Activated T-cell treated with anti-CD3 and anti-CD28 coated beads, Interleukin-2, amount 50 U/mL, for 72 hours (primary cell): ENCODE measurements around the gene CCDC80. TPM values are rescaled to one million over a fixed set of nuclear protein-coding genes. Genes with fewer than 3 reads are reported as not detected.

Experiments used
- ATAC-seq, 2 donors: fragments of 150-1000 bp; cut with Tn5 transposase; replicated peaks in 1 of 2; 2 replicates each; pipeline ENCODE4 v1.10.0; 2021; ENCODE audit warnings: moderate library complexity in 2 of 2, mild to moderate bottlenecking in 1 of 2
- DNase-seq, 2 donors: peaks; one replicate each; pipeline ENCODE4 v3.0.0; 2021 to 2022; ENCODE audit warnings: mixed read lengths in 1 of 2
- H3K27ac Mint-ChIP-seq: one replicate; pipeline ENCODE4 v1.8.0; 2022; ENCODE audit warnings: mild to moderate bottlenecking, moderate library complexity, mixed read lengths
- H3K27me3 Mint-ChIP-seq: one replicate; pipeline ENCODE4 v1.8.0; 2022; ENCODE audit warnings: low read depth, mixed read lengths
- H3K36me3 Mint-ChIP-seq, 2 donors: one replicate each; pipeline ENCODE4 v1.8.0; 2022; ENCODE audit warnings: mixed read lengths in 2 of 2, mild to moderate bottlenecking in 1 of 2; ENCODE audit not compliant: insufficient read depth in 2 of 2
- H3K4me1 Mint-ChIP-seq: one replicate; pipeline ENCODE4 v1.8.0; 2022; ENCODE audit warnings: low read depth, mixed read lengths
- H3K4me3 Mint-ChIP-seq, 2 donors: one replicate each; pipeline ENCODE4 v1.8.0; 2022; ENCODE audit warnings: mild to moderate bottlenecking in 2 of 2, mixed read lengths in 2 of 2, moderate library complexity in 2 of 2
- H3K9me3 Mint-ChIP-seq, 2 donors: one replicate each; pipeline ENCODE4 v1.8.0; 2022; ENCODE audit warnings: mixed read lengths in 2 of 2
- total RNA-seq, 2 donors: library from RNA; stranded (reverse); gene quantifications; one replicate each; pipeline ENCODE4 v1.2.3, GENCODE V29; 2022

CCDC80 gene
- total RNA-seq, 2 donors from 2014 or later, result not detected

- Mint-ChIP-seq H3K4me3 (no peak overlapping the region), H3K27me3 (peaks cover 2% of the 10 kb centered on the region)
Measured at GRCh38 chr3:112638327-112639020, 2.5 kb downstream of the CCDC80 start.

GRCh38 chr3:112637700-112638099, 3.2 kb downstream of the CCDC80 start:
- Mint-ChIP-seq H3K27me3 (peaks cover 8% of the 10 kb centered on the region), H3K27ac (no peak overlapping the region), H3K9me3 (no peaks in the 10 kb centered on the region), H3K4me1 (peaks cover 7% of the 10 kb centered on the region), H3K4me3 (no peak overlapping the region), H3K36me3 (no peaks in the 10 kb centered on the region)
- DNase-seq, result no peak
- no peak for ATAC-seq

More at GRCh38 chr3:112638327-112639020, 2.5 kb downstream of the CCDC80 start:
- no peak overlapping the region for H3K27ac Mint-ChIP-seq
- peaks cover 15% of the 10 kb centered on the region for H3K4me1 Mint-ChIP-seq
- no peak for ATAC-seq
- H3K36me3 Mint-ChIP-seq, result no peaks in the 10 kb centered on the region
- H3K9me3 Mint-ChIP-seq, result no peaks in the 10 kb centered on the region
- DNase-seq, result no peak

DNA sequence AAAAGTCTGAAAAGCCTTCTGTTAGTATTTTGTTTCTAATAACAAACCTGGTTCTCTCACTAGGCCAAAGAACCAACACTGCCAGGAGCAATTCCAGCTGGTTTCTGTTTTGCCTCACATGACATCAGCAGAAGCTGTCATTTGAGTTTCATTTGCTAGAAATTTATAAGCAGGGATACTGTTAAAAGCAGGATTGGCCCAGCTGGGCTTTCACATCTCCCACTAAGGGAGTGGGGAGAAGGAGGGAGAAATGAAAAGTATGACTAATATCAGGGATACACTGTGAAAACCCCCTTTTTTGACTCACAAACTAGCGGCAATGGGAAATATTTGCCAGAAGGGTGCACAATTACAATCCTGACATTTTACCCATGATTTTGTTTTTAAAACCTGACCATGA, 5.3 kb downstream of the CCDC80 start:
- peaks cover 8% of the 10 kb centered on the region for H3K27me3 Mint-ChIP-seq
- H3K36me3 Mint-ChIP-seq, result no peaks in the 10 kb centered on the region
- H3K4me1 Mint-ChIP-seq, result peaks cover 6% of the 10 kb centered on the region
- DNase-seq (no peak), ATAC-seq (no peak)
- H3K4me3 Mint-ChIP-seq, result peak overlapping the region in 1 of 2 donors; percentile 24
- H3K9me3 Mint-ChIP-seq, result no peaks in the 10 kb centered on the region
- no peak overlapping the region for H3K27ac Mint-ChIP-seq

DNA sequence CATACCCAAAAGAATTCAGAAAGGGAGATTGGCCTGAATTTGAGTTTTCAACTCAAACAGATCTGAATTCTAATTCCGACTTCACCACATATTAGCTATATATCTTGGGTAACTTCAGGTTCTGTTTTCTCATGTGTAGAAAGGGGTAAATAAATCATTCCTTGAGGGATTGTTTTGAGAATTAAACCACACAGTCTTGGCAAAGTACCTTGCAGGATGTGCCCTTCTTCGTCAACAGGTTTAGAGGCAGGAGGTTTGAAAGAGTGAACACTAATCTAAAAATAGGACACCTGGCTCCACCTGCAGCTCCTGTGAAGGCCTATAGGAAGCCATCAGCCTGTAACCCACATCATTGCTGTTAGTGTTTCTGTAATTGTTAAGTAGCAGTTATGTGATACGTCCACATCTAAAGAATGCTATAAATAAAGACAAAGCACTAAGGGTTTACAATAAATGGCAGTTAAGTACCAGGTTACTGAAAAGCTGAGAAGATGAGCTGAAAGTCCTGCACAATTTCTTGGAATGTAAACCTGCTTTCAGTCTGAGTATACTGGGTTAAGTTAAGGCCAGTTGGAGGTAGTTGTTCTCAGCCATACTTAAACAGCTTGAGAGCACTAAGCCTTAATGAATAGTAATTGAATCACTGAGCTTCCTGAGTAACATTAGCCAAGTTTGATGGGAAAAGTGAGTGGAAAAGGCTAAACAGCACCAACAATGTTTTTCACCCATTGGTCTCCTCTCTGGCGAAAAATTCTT, 6.0 kb downstream of the CCDC80 start:
- DNase-seq (no peak), ATAC-seq (peak in 1 of 2 donors; percentile 15)
- peaks cover 8% of the 10 kb centered on the region for H3K27me3 Mint-ChIP-seq
- H3K4me1 Mint-ChIP-seq, result peaks cover 6% of the 10 kb centered on the region
- H3K27ac Mint-ChIP-seq, result no peak overlapping the region
- peak overlapping the region in 1 of 2 donors; percentile 24 for H3K4me3 Mint-ChIP-seq
- H3K36me3 Mint-ChIP-seq, result no peaks in the 10 kb centered on the region
- no peaks in the 10 kb centered on the region for H3K9me3 Mint-ChIP-seq

DNA sequence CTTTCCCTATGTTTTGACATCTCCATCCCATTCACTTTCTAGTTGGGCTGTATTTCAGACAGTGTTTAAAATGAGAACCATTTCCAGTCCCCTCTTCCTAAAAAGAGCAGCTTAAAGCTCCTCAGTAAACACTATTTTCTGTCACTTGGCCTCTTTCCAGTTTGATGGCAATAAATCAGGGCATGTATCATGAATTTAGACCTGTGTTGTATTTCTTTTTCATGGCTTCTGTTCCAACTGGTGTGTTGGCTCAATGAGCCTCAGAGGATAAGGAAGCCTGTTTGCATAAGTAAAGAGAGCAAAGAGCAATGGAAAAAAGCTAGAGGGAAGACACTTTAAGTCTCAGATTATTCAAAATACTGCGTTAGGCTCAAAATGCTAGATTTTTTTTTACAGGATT, 7.2 kb downstream of the CCDC80 start:
- no peak overlapping the region for H3K4me3 Mint-ChIP-seq
- peaks cover 8% of the 10 kb centered on the region for H3K27me3 Mint-ChIP-seq

GRCh38 chr3:112633191-112633590, 7.8 kb downstream of the CCDC80 start:
- peaks cover 6% of the 10 kb centered on the region for H3K4me1 Mint-ChIP-seq
- no peaks in the 10 kb centered on the region for H3K36me3 Mint-ChIP-seq

More for the DNA sequence above, 7.2 kb downstream of the CCDC80 start:
- DNase-seq, result no peak
- Mint-ChIP-seq H3K36me3 (no peaks in the 10 kb centered on the region), H3K4me1 (peaks cover 6% of the 10 kb centered on the region), H3K9me3 (no peaks in the 10 kb centered on the region), H3K27ac (no peak overlapping the region)
- ATAC-seq, result no peak

DNA sequence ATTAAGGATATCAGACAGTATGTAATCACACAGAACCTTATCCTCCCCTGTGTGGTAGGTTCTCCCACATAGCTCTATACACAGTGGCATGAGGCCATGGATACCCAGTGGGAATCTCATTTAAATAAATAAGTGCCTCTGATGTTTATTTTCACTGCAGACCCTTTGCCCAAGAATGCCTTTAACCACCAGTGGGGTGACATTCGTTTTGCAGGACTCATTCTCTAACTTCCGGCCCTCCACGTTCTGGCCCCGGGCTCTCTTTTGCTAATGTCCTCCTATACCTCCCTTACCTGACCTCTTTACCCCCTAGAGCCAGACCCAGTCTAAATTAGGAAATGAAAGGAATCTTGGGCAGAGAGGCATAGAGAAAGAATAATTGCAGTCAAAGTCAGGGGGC, 8.3 kb downstream of the CCDC80 start:
- Mint-ChIP-seq H3K4me3 (no peak overlapping the region), H3K9me3 (no peaks in the 10 kb centered on the region), H3K27me3 (peaks cover 8% of the 10 kb centered on the region), H3K36me3 (no peaks in the 10 kb centered on the region), H3K4me1 (peaks cover 6% of the 10 kb centered on the region), H3K27ac (no peak overlapping the region)
- DNase-seq (no peak), ATAC-seq (no peak)

More at GRCh38 chr3:112633191-112633590, 7.8 kb downstream of the CCDC80 start:
- Mint-ChIP-seq H3K4me3 (no peak overlapping the region), H3K27ac (no peak overlapping the region), H3K9me3 (no peaks in the 10 kb centered on the region), H3K27me3 (peaks cover 8% of the 10 kb centered on the region)
- no peak for DNase-seq
- ATAC-seq, result no peak

DNA sequence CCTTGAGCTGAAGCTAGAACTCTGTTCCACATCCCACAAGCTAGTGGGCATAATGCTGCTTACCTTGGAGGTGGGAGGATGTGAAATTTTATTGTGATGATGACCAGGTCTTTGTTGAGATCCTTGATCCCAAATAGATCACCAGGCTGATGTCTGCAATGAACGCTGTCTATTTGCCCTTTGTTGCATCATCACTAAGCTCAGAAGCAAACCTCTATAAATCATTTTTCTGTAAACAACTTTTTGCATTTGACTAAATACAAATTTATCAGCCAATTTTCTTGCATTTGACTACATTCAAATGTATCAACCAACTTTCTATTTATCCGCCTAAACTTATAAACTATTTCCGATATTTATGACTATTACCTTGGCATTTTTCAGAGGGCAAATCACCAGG, 9.7 kb downstream of the CCDC80 start:
- ATAC-seq, result no peak
- Mint-ChIP-seq H3K4me1 (peaks cover 6% of the 10 kb centered on the region), H3K4me3 (no peak overlapping the region)

DNA sequence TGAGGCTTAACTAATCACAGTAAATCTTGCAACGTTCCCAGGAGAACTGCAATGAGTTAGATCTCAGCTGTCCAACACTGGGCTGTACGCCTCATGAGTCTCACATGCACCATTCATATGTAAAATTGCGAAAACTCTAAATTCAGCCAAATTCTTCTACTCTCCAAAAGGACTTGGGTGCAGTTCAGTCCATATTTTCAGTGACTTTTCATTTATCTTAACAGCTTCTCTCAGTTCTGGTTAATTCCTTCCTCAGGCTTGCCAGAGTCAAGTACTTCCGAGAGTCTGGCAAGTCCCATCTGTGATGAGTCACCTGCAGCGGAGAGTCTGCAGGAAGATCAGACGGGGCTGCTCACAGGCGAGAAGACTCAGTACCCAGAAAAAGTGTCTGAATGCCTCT, 11.5 kb downstream of the CCDC80 start:
- DNase-seq (peak; percentile 13 to 31), ATAC-seq (peak; percentile 64 to 70)
- H3K4me3 Mint-ChIP-seq, result no peak overlapping the region
- H3K9me3 Mint-ChIP-seq, result no peaks in the 10 kb centered on the region
- peaks cover 8% of the 10 kb centered on the region for H3K27me3 Mint-ChIP-seq
- H3K27ac Mint-ChIP-seq, result no peak overlapping the region
- no peaks in the 10 kb centered on the region for H3K36me3 Mint-ChIP-seq
- no peaks in the 10 kb centered on the region for H3K4me1 Mint-ChIP-seq

More for the DNA sequence above, 9.7 kb downstream of the CCDC80 start:
- H3K27me3 Mint-ChIP-seq, result peaks cover 8% of the 10 kb centered on the region
- H3K36me3 Mint-ChIP-seq, result no peaks in the 10 kb centered on the region
- peak overlapping the region; percentile 5 for H3K27ac Mint-ChIP-seq
- no peaks in the 10 kb centered on the region for H3K9me3 Mint-ChIP-seq
- no peak for DNase-seq

DNA sequence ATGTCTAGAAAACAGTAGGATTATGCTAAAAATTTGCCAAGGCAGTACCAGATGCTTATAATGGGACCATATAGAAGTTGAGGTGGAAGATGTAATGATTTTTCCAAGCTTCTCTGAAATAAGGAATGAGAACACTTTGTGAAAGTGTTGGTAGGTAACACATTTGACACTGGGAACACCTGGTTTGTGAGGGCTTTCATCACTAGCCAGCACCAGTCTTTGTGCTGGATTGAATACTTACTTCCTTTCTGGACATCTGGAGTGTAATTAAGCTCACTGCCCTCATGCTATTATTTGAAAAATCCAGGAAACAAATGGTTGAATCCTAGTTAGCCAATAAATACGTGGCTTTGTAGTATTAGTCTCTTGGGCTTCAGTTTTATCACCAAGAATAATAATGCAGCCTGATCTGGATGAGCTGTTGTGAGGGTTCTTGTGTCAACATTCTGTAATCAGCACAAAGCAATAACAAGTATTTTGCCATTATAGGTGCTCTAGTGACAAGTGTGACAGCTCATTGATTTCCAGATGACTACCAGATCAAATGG, 12.9 kb downstream of the CCDC80 start:
- no peaks in the 10 kb centered on the region for H3K4me1 Mint-ChIP-seq
- no peak overlapping the region for H3K27ac Mint-ChIP-seq
- H3K9me3 Mint-ChIP-seq, result no peaks in the 10 kb centered on the region
- no peak overlapping the region for H3K4me3 Mint-ChIP-seq
- DNase-seq (no peak), ATAC-seq (no peak)
- H3K27me3 Mint-ChIP-seq, result peaks cover 11% of the 10 kb centered on the region
- no peaks in the 10 kb centered on the region for H3K36me3 Mint-ChIP-seq

- peaks cover 9% of the 10 kb centered on the region for H3K27me3 Mint-ChIP-seq
- H3K27ac Mint-ChIP-seq, result no peak overlapping the region
- no peaks in the 10 kb centered on the region for H3K36me3 Mint-ChIP-seq
- no peak overlapping the region for H3K4me3 Mint-ChIP-seq
- H3K9me3 Mint-ChIP-seq, result no peaks in the 10 kb centered on the region
- no peak for DNase-seq
- H3K4me1 Mint-ChIP-seq, result no peaks in the 10 kb centered on the region
- ATAC-seq, result no peak
Measured at GRCh38 chr3:112627419-112627818, 13.5 kb downstream of the CCDC80 start.

DNA sequence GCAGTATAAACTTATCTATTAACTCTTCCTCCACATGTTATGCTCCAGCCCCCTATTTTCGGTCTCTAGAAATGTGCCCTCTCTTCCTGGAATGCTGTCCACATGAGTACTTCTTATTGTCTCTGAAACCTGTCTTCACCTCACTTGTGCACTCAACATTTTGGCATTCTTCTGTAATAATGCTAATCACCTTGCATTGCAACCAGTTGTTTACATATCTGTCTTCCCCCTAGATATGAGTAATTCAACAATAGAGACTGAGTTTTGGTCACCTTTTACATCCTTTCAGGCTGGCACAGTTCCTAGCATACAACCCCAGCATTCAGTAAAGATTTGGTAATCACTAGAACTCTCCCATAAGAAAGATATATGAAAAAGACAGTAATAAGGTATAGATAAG, 17.2 kb downstream of the CCDC80 start:
- DNase-seq, result no peak
- no peak overlapping the region for H3K27ac Mint-ChIP-seq
- ATAC-seq, result no peak
- H3K27me3 Mint-ChIP-seq, result peaks cover 9% of the 10 kb centered on the region
- H3K4me3 Mint-ChIP-seq, result no peak overlapping the region
- H3K36me3 Mint-ChIP-seq, result no peaks in the 10 kb centered on the region
- no peaks in the 10 kb centered on the region for H3K9me3 Mint-ChIP-seq
- no peaks in the 10 kb centered on the region for H3K4me1 Mint-ChIP-seq

DNA sequence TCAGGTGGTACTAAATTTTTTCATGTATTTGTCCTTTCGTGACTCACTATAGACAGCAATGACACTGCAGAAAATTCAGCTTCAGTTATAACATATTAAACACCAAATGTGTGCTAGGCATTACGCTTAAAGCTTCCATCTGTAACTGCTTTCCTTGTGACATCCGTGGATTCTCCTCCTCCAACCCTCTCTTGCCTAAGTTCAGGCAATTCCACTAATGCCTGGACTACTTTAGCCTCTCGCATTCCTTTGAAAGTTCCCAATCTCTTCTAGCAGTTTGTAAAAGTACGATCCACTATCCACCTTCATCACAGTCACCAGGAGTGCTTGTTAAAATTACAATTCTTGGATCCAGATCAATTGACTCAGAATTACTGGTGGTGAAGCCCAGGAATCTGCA, 17.7 kb downstream of the CCDC80 start:
- no peaks in the 10 kb centered on the region for H3K4me1 Mint-ChIP-seq
- no peaks in the 10 kb centered on the region for H3K9me3 Mint-ChIP-seq
- H3K4me3 Mint-ChIP-seq, result no peak overlapping the region
- no peak overlapping the region for H3K27ac Mint-ChIP-seq
- DNase-seq (no peak), ATAC-seq (no peak)
- no peaks in the 10 kb centered on the region for H3K36me3 Mint-ChIP-seq
- H3K27me3 Mint-ChIP-seq, result peaks cover 9% of the 10 kb centered on the region
